Subcutaneous abdominal adipose tissue (tissue), 5 donors: ENCODE measurements around the gene CPE.
"Not testable (repeated sequence)": the region's sequence is repeated elsewhere in the genome, so short reads cannot be mapped to it uniquely, and the experiment has no call there.

Source experiments
- H3K27ac ChIP-seq: one replicate; pipeline ENCODE4 v1.7.0; 2013; ENCODE audit warnings: low read depth, mild to moderate bottlenecking, inconsistent platforms, low read length, moderate library complexity
- H3K27me3 ChIP-seq, 5 donors: one replicate each; pipeline ENCODE4 v1.7.0; 2013; ENCODE audit warnings: low read length in 5 of 5, inconsistent platforms in 1 of 5; ENCODE audit not compliant: control insufficient read depth in 5 of 5, insufficient read depth in 4 of 5
- H3K36me3 ChIP-seq, 5 donors: one replicate each; pipeline ENCODE4 v1.7.0; 2013; ENCODE audit warnings: low read length in 5 of 5; ENCODE audit not compliant: control insufficient read depth in 5 of 5, insufficient read depth in 5 of 5
- H3K4me1 ChIP-seq, 5 donors: one replicate each; pipeline ENCODE4 v1.7.0; 2013; ENCODE audit warnings: low read length in 5 of 5, mild to moderate bottlenecking in 3 of 5, moderate library complexity in 1 of 5; ENCODE audit not compliant: control insufficient read depth in 5 of 5, insufficient read depth in 5 of 5
- H3K4me3 ChIP-seq, 5 donors: one replicate each; pipeline ENCODE4 v1.7.0; 2013; ENCODE audit warnings: low read length in 5 of 5, low read depth in 1 of 5
- H3K9ac ChIP-seq, 5 donors: one replicate each; pipeline ENCODE4 v1.7.0; 2013; ENCODE audit warnings: low read length in 5 of 5, mild to moderate bottlenecking in 4 of 5, moderate library complexity in 3 of 5
- H3K9me3 ChIP-seq, 5 donors: one replicate each; pipeline ENCODE4 v1.7.0; 2013; ENCODE audit warnings: low read length in 5 of 5; ENCODE audit not compliant: control insufficient read depth in 5 of 5
- donor health status: healthy.
- donor health status: healthy.
- donor health status: healthy.
- donor health status: healthy.
- donor health status: healthy.

The CPE gene

GRCh38 chr4:165378745-165379677 lies at the start of gene CPE:
Gene CPE (plus strand): TSS chr4:165379008. CDS start chr4:165379222, 214 bp downstream.
- Histone ChIP-seq H3K9ac (peak within 1 kb of the TSS; percentile 40 to 82 (median 64)), H3K4me1 (peaks cover 0 to 17% (median 14%) of the 10 kb centered on the region in 5 donors), H3K36me3 (no peaks in the 10 kb centered on the region), H3K27ac (peak within 1 kb of the TSS; percentile 86), H3K4me3 (peak within 1 kb of the TSS; percentile 68 to 87 (median 81)), H3K27me3 (no peaks in the 10 kb centered on the region), H3K9me3 (peaks cover 0 to 5% (median 3%) of the 10 kb centered on the region in 5 donors)

- no peaks in the 10 kb centered on the region for H3K36me3 ChIP-seq
- no peaks in the 10 kb centered on the region for H3K9me3 ChIP-seq
- peaks cover 8 to 41% (median 21%) of the 10 kb centered on the region in 5 donors for H3K4me1 ChIP-seq
- H3K4me3 ChIP-seq = no peak overlapping the region
- no peak overlapping the region for H3K9ac ChIP-seq
- H3K27me3 ChIP-seq = peaks cover 0 to 5% (median 0%) of the 10 kb centered on the region in 5 donors
- H3K27ac ChIP-seq = no peak overlapping the region
These were observed 48.7 kb upstream of the CPE start for GRCh38 chr4:165330071-165330470.

GRCh38 chr4:165330666-165331065 lies 48.1 kb upstream of the CPE start:
- peaks cover 0 to 3% (median 0%) of the 10 kb centered on the region in 5 donors for H3K36me3 ChIP-seq
- H3K9ac ChIP-seq = no peak overlapping the region
- peaks cover 0 to 5% (median 0%) of the 10 kb centered on the region in 5 donors for H3K27me3 ChIP-seq
- no peaks in the 10 kb centered on the region for H3K9me3 ChIP-seq
- H3K4me3 ChIP-seq = no peak overlapping the region
- no peak overlapping the region for H3K27ac ChIP-seq
- peaks cover 8 to 41% (median 21%) of the 10 kb centered on the region in 5 donors for H3K4me1 ChIP-seq

GRCh38 chr4:165331359-165331758 lies 47.4 kb upstream of the CPE start:
- H3K36me3 ChIP-seq = peaks cover 0 to 3% (median 0%) of the 10 kb centered on the region in 5 donors
- H3K27me3 ChIP-seq = peaks cover 0 to 5% (median 0%) of the 10 kb centered on the region in 5 donors
- peaks cover 8 to 41% (median 18%) of the 10 kb centered on the region in 5 donors for H3K4me1 ChIP-seq
- H3K9me3 ChIP-seq = no peaks in the 10 kb centered on the region
- no peak overlapping the region for H3K27ac ChIP-seq
- no peak overlapping the region for H3K9ac ChIP-seq
- no peak overlapping the region for H3K4me3 ChIP-seq

DNA sequence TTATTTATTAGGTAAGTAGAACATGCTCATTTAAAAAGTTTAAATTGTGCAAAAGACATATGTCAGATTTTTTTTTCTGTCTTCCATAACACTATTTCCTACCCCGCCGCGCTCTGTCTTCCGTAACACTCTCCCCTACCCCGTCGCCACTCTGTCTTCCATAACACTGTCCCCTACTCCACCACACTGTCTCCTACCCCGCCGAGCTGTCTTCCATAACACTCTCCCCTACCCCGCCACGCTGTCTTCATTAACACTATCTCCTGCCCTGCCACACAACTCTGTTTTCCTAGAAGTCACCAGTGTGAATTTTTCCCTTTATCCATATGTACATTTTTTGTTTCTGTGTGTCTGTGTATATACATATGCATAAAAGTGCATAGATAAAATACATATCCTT lies 47.0 kb upstream of the CPE start:
- H3K27ac ChIP-seq = no peak overlapping the region
- H3K36me3 ChIP-seq = peaks cover 0 to 3% (median 0%) of the 10 kb centered on the region in 5 donors
- H3K9me3 ChIP-seq = no peaks in the 10 kb centered on the region
- peaks cover 8 to 38% (median 15%) of the 10 kb centered on the region in 5 donors for H3K4me1 ChIP-seq
- H3K9ac ChIP-seq = no peak overlapping the region
- peaks cover 0 to 5% (median 0%) of the 10 kb centered on the region in 5 donors for H3K27me3 ChIP-seq
- no peak overlapping the region for H3K4me3 ChIP-seq

GRCh38 chr4:165332502-165332901 lies 46.3 kb upstream of the CPE start:
- Histone ChIP-seq H3K27me3 (no peaks in the 10 kb centered on the region), H3K4me3 (no peak overlapping the region), H3K4me1 (peaks cover 4 to 38% (median 15%) of the 10 kb centered on the region in 5 donors), H3K9ac (no peak overlapping the region), H3K36me3 (peaks cover 0 to 3% (median 0%) of the 10 kb centered on the region in 5 donors), H3K9me3 (no peaks in the 10 kb centered on the region), H3K27ac (no peak overlapping the region)

DNA sequence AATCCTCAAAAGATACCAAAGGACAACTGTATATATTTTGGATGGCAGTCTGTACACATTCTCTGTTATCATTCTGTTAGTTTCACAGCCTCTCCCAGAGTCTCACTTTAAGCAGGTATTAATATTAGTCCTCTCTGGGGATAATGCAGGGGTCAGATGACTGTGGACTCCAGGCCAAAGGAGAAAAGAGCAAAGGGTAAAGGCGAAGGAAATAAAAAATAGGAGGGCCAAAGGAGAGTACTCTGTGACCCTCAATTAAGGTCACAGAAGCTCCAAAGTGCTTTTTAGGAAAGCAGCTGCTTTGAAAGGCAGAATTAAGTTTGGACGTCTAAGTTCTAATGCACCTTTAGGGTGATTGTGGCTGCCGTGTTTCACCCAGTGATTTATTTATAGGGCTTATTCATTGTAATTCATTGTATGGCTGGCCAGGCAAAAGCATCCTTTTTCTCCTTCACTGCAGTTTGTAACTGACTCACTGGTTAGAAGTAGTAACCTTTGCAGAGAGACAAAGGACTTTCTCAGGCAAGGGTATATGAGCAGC lies 43.6 kb upstream of the CPE start:
- Histone ChIP-seq H3K36me3 (peaks cover under 1 to 15% (median 10%) of the 10 kb centered on the region in 5 donors), H3K27ac (no peak overlapping the region), H3K9ac (no peak overlapping the region), H3K27me3 (no peaks in the 10 kb centered on the region), H3K4me3 (no peak overlapping the region), H3K4me1 (peaks cover 0 to 15% (median 0%) of the 10 kb centered on the region in 5 donors), H3K9me3 (no peaks in the 10 kb centered on the region)

GRCh38 chr4:165336743-165337142 lies 42.1 kb upstream of the CPE start:
- H3K9ac ChIP-seq = no peak overlapping the region
- H3K27ac ChIP-seq = no peak overlapping the region
- no peaks in the 10 kb centered on the region for H3K27me3 ChIP-seq
- no peaks in the 10 kb centered on the region for H3K9me3 ChIP-seq
- H3K4me3 ChIP-seq = no peak overlapping the region
- peaks cover 0 to 6% (median 0%) of the 10 kb centered on the region in 5 donors for H3K4me1 ChIP-seq
- H3K36me3 ChIP-seq = peaks cover 6 to 20% (median 18%) of the 10 kb centered on the region in 5 donors

GRCh38 chr4:165342340-165342739 lies 36.5 kb upstream of the CPE start:
- H3K36me3 ChIP-seq = peaks cover 6 to 24% (median 21%) of the 10 kb centered on the region in 5 donors
- H3K4me1 ChIP-seq, H3K27ac ChIP-seq, H3K9ac ChIP-seq, H3K27me3 ChIP-seq, H3K9me3 ChIP-seq, H3K4me3 ChIP-seq: not testable (repeated sequence)
